HG03175 (cell line): ENCODE data around the gene TRAPPC6A.
A peak's percentile ranks its signal among the peaks of the same experiment; 100 is the strongest.

Source experiments
- ATAC-seq: cut with Tn5 transposase; IDR thresholded peaks from one replicate; pipeline ENCODE4 v1.9.1; 2021; ENCODE audit warnings: mild to moderate bottlenecking, moderate library complexity; ENCODE audit not compliant: unreplicated experiment

The TRAPPC6A gene

GRCh38 chr19:45177817-45178261 is at the start of gene TRAPPC6A:
Gene TRAPPC6A (minus strand): TSS chr19:45178237. CDS start chr19:45178218, 19 bp downstream.
- ATAC-seq: peak; percentile 6

- ATAC-seq: no peak
Observed at GRCh38 chr19:45224645-45225044, 46.6 kb upstream of the TRAPPC6A start.

GRCh38 chr19:45223879-45224278 is 45.8 kb upstream of the TRAPPC6A start:
- no peak for ATAC-seq

GRCh38 chr19:45222724-45223123 is 44.7 kb upstream of the TRAPPC6A start:
- ATAC-seq: no peak

- no peak for ATAC-seq
Observed at GRCh38 chr19:45218911-45219743, 41.1 kb upstream of the TRAPPC6A start.

- ATAC-seq: no peak
Observed at GRCh38 chr19:45218426-45218825, 40.4 kb upstream of the TRAPPC6A start.

- ATAC-seq: no peak
Observed at GRCh38 chr19:45217957-45218334, 39.9 kb upstream of the TRAPPC6A start.

GRCh38 chr19:45217193-45217956 is 39.3 kb upstream of the TRAPPC6A start:
- ATAC-seq: no peak

- ATAC-seq: no peak
Observed at GRCh38 chr19:45216667-45217066, 38.6 kb upstream of the TRAPPC6A start.

GRCh38 chr19:45215391-45216191 is 37.6 kb upstream of the TRAPPC6A start:
- no peak for ATAC-seq

GRCh38 chr19:45213031-45213430 is 35.0 kb upstream of the TRAPPC6A start:
- no peak for ATAC-seq

- ATAC-seq: no peak
Observed at GRCh38 chr19:45211751-45212381, 33.8 kb upstream of the TRAPPC6A start.

- ATAC-seq: no peak
Observed at GRCh38 chr19:45206328-45206727, 28.3 kb upstream of the TRAPPC6A start.

GRCh38 chr19:45205810-45206209 is 27.8 kb upstream of the TRAPPC6A start:
- ATAC-seq: no peak

GRCh38 chr19:45202637-45203036 is 24.6 kb upstream of the TRAPPC6A start:
- ATAC-seq: no peak

- ATAC-seq: no peak
Observed at GRCh38 chr19:45200568-45200967, 22.5 kb upstream of the TRAPPC6A start.

- ATAC-seq: no peak
Observed at GRCh38 chr19:45195764-45196163, 17.7 kb upstream of the TRAPPC6A start.

- no peak for ATAC-seq
Observed at GRCh38 chr19:45191375-45191774, 13.3 kb upstream of the TRAPPC6A start.

GRCh38 chr19:45189971-45190370 is 11.9 kb upstream of the TRAPPC6A start:
- ATAC-seq: no peak

- no peak for ATAC-seq
Observed at GRCh38 chr19:45187421-45188100, 9.5 kb upstream of the TRAPPC6A start.
